ENCODE data around the gene ULK4.

DNA sequence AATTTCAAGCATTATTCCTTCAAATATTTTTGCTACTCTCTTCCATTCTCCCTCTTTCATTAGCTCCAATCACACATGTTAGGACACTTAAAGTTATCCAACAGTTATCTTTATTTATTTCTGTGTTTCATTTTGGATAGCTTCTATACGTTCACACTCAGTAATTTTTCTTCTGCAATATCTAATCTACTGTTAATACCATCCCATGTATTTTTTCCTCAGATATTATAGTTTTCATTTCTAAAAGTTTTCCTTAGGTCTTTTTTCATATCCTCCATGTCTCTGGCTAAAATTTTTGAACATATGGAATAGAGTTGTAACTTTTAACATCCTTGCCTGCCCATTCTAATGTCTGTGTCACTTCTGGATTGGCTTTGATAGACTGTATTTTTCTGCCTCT is 689.2 kb downstream of the ULK4 start:
- TF ChIP-seq, protein P1, sequence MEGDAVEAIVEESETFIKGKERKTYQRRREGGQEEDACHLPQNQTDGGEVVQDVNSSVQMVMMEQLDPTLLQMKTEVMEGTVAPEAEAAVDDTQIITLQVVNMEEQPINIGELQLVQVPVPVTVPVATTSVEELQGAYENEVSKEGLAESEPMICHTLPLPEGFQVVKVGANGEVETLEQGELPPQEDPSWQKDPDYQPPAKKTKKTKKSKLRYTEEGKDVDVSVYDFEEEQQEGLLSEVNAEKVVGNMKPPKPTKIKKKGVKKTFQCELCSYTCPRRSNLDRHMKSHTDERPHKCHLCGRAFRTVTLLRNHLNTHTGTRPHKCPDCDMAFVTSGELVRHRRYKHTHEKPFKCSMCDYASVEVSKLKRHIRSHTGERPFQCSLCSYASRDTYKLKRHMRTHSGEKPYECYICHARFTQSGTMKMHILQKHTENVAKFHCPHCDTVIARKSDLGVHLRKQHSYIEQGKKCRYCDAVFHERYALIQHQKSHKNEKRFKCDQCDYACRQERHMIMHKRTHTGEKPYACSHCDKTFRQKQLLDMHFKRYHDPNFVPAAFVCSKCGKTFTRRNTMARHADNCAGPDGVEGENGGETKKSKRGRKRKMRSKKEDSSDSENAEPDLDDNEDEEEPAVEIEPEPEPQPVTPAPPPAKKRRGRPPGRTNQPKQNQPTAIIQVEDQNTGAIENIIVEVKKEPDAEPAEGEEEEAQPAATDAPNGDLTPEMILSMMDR (conservative IDR thresholded peaks at IDR 0.05; ENCODE audit: low read length): no peak
- TF ChIP-seq EZH2phosphoT487 (IDR thresholded peaks at IDR 0.05; ENCODE audit: borderline replicate concordance): no peak
